ENCODE results near the gene RCOR1. TPM values are rescaled to one million over a fixed set of nuclear protein-coding genes. Genes with fewer than 3 reads are reported as not detected.

The RCOR1 gene
- polyA plus RNA-seq, 1 experiment, result 16.7 TPM

DNA sequence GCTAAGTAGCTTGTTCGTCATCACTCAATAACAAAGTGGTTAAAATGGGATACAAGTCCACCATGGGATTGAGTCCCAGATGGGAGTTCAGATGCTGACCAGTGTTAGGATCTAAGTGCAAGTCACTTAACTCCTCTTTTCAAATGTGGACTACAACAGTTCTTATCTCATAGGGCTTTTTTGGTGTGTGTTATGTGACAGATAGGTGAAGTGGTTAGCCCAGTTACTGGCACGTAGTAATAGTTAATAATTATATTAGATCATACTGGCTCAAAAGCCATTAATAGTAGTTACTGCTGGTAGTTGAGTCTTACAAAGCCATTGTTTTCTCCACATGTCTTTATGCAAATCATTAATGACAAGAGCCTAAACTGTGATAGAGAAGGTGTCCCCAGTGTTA, 73.2 kb downstream of the RCOR1 start:
- no peaks in the 10 kb centered on the region for H3K27me3 ChIP-seq (ENCODE audit: control insufficient read depth, insufficient read depth, low read length)
- ChIA-PET CTCF (no interaction called here), POLR2A (no interaction called here)
- no peak overlapping the region for H3K4me3 ChIP-seq (ENCODE audit: low read depth, low read length)
- H3K27ac ChIP-seq (ENCODE audit: low read depth, low read length), result no peak overlapping the region
- H3K9me3 ChIP-seq (ENCODE audit: control insufficient read depth, insufficient read depth, low read length), result no peaks in the 10 kb centered on the region
- DNase-seq (ENCODE audit: low read depth, low spot score), result no peak
- TF ChIP-seq, protein P1, sequence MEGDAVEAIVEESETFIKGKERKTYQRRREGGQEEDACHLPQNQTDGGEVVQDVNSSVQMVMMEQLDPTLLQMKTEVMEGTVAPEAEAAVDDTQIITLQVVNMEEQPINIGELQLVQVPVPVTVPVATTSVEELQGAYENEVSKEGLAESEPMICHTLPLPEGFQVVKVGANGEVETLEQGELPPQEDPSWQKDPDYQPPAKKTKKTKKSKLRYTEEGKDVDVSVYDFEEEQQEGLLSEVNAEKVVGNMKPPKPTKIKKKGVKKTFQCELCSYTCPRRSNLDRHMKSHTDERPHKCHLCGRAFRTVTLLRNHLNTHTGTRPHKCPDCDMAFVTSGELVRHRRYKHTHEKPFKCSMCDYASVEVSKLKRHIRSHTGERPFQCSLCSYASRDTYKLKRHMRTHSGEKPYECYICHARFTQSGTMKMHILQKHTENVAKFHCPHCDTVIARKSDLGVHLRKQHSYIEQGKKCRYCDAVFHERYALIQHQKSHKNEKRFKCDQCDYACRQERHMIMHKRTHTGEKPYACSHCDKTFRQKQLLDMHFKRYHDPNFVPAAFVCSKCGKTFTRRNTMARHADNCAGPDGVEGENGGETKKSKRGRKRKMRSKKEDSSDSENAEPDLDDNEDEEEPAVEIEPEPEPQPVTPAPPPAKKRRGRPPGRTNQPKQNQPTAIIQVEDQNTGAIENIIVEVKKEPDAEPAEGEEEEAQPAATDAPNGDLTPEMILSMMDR (IDR thresholded peaks at IDR 0.05; ENCODE audit: low read depth, low read length), result no peak

DNA sequence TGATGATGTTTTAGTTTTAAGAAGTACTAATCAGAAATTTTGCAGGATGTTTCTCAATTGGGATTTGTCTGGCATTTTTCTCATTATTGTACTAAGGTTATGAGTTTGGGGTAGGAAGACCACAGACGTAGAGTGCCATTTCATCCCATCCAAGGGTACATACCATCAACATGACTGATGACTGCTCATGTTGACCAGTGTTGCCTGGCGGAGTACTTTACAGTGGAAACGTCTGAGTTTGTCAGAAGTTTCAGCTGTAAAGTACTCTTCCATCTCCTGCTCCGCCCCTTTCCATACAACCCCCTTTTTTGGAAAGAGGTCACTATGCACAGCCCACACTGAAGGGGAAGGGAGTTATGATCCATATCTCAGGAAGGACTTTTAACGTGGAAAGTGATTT, 74.2 kb downstream of the RCOR1 start:
- Histone ChIP-seq H3K4me3 (ENCODE audit: low read depth, low read length) (no peak overlapping the region), H3K9me3 (ENCODE audit: control insufficient read depth, insufficient read depth, low read length) (no peaks in the 10 kb centered on the region), H3K27ac (ENCODE audit: low read depth, low read length) (no peak overlapping the region), H3K27me3 (ENCODE audit: control insufficient read depth, insufficient read depth, low read length) (no peaks in the 10 kb centered on the region)
- ChIA-PET CTCF (no interaction called here), POLR2A (no interaction called here)
- TF ChIP-seq, protein P1 (IDR thresholded peaks at IDR 0.05; ENCODE audit: low read depth, low read length), result no peak
- no peak for DNase-seq (ENCODE audit: low read depth, low spot score)

DNA sequence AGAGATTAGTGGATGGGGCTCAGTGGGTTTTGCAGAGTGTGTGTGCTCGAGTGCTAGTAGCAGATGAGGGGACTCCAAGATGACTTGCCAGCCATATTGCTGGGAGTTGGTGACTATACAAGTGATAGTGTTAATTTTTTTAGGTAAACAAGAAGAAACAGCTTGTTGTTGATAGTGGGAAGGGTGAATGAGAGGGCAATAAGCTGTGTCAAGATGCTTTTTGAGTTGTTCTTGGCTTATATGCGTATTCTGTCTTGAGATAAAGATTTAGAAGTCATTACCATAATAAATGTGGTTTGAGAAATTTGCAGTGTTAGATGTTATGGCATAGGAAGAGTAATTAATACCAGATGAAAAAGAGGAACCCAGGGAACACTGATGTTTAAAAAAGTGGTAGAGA, 75.3 kb downstream of the RCOR1 start:
- ChIA-PET CTCF (no interaction called here), POLR2A (no interaction called here)
- Histone ChIP-seq H3K9me3 (ENCODE audit: control insufficient read depth, insufficient read depth, low read length) (no peaks in the 10 kb centered on the region), H3K27me3 (ENCODE audit: control insufficient read depth, insufficient read depth, low read length) (no peaks in the 10 kb centered on the region), H3K27ac (ENCODE audit: low read depth, low read length) (no peak overlapping the region), H3K4me3 (ENCODE audit: low read depth, low read length) (no peak overlapping the region)
- DNase-seq (ENCODE audit: low read depth, low spot score), result no peak
- TF ChIP-seq, protein P1 (IDR thresholded peaks at IDR 0.05; ENCODE audit: low read depth, low read length), result no peak

DNA sequence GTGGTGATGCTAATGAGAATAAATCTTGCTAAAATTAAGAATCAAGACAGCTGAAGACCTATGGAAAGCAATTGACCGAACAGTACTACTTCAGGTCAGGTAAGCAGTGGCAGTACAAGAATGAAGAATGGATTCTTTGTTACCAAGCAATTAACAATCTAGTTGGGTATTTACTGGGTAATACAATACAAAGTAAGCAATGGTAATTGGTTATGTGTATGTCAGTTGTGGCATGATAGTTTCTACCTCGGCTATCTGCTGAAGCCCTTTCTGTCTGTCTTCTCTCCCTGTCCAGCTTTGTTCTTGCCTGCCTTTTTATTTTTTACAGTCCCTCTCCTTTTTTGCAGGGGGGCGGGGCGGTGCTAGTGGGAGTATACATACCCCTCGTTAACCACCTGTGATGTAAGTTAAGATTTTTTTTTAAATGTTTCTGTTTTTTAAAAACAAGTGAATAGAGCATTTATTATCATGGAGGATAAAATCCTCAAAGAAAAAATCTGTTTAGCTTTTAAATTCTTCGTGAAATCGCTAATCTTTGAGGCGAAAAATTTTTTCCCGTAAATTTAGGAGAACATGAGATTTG, 75.9 kb downstream of the RCOR1 start:
- CTCF ChIA-PET, result no interaction called here

DNA sequence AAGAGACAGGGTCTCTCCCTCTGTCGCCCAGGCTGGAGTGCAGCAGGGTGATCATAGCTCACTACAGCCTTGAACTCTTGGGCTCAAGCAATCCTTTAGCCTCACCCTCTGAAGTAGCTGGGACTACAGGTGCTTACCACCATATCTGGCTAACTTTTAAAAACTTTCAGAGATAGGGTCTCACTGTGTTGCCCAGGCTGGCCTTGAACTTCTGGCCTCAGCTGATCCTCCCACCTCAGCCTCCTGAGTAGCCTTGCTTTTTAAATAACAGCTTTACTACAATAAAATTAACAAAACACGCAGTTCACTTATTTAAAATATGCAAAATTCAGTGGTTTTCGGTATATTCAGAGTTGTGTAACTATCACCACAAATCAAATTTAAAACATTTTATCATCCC, 79.0 kb downstream of the RCOR1 start:
- ChIA-PET CTCF (interaction anchor here (1.0 kb wide), 1 partner anchor 23 kb away, joined by 3 read pairs; no protein-coding TSS in a partner anchor), POLR2A (no interaction called here)
- DNase-seq (ENCODE audit: low read depth, low spot score), result no peak
- no peaks in the 10 kb centered on the region for H3K9me3 ChIP-seq (ENCODE audit: control insufficient read depth, insufficient read depth, low read length)
- TF ChIP-seq, protein P1 (IDR thresholded peaks at IDR 0.05; ENCODE audit: low read depth, low read length), result no peak
- no peak overlapping the region for H3K4me3 ChIP-seq (ENCODE audit: low read depth, low read length)
- no peaks in the 10 kb centered on the region for H3K27me3 ChIP-seq (ENCODE audit: control insufficient read depth, insufficient read depth, low read length)
- no peak overlapping the region for H3K27ac ChIP-seq (ENCODE audit: low read depth, low read length)

More for the DNA sequence above, 75.9 kb downstream of the RCOR1 start:
- Histone ChIP-seq H3K4me3 (ENCODE audit: low read depth, low read length) (no peak overlapping the region), H3K27ac (ENCODE audit: low read depth, low read length) (no peak overlapping the region), H3K9me3 (ENCODE audit: control insufficient read depth, insufficient read depth, low read length) (no peaks in the 10 kb centered on the region), H3K27me3 (ENCODE audit: control insufficient read depth, insufficient read depth, low read length) (no peaks in the 10 kb centered on the region)
- no peak for DNase-seq (ENCODE audit: low read depth, low spot score)
- POLR2A ChIA-PET, result no interaction called here
- TF ChIP-seq, protein P1 (IDR thresholded peaks at IDR 0.05; ENCODE audit: low read depth, low read length), result no peak
